SK-N-MC (cell line): ENCODE data around the gene TMEM182.

ENCODE experiments used
- DNase-seq: peaks from one replicate; pipeline ENCODE4 v3.0.0-alpha.2; 2011; ENCODE audit warnings: low read depth, low spot score
- H3K27ac ChIP-seq: fragments of 200-600 bp; sonication (generic); 2 replicates; pipeline ENCODE4 v1.5.1; 2016; ENCODE audit warnings: mixed run types
- H3K36me3 ChIP-seq: fragments of 200-600 bp; sonication (generic); 2 replicates; pipeline ENCODE4 v1.6.1; 2017; ENCODE audit warnings: antibody characterized with exemption, low read length, mixed read lengths; ENCODE audit not compliant: insufficient read depth
- H3K4me3 ChIP-seq: fragments of 200-600 bp; sonication (generic); 2 replicates; pipeline ENCODE4 v1.5.1; 2016
- H3K9ac ChIP-seq: fragments of 200-600 bp; sonication (generic); 2 replicates; pipeline ENCODE4 v1.8.0; 2017; ENCODE audit warnings: mixed run types, mixed read lengths; ENCODE audit not compliant: insufficient read length
- H3K9me3 ChIP-seq: fragments of 200-600 bp; sonication (generic); 2 replicates; pipeline ENCODE4 v1.6.1; 2017; ENCODE audit warnings: low read depth, mild to moderate bottlenecking, antibody characterized with exemption, low read length, moderate library complexity, mixed read lengths
- EZH2 ChIP-seq: fragments of 200-600 bp; sonication (generic); IDR thresholded peaks from one replicate; pipeline ENCODE4 v1.6.1; 2017; ENCODE audit warnings: antibody characterized with exemption
- FOXP2 ChIP-seq: optimal IDR thresholded peaks from 2 replicates; pipeline ENCODE3; 2011; ENCODE audit warnings: mild to moderate bottlenecking, moderate library complexity; ENCODE audit not compliant: insufficient read depth; ENCODE audit errors: extremely low read length, control extremely low read depth
- POLR2AphosphoS5 ChIP-seq: IDR thresholded peaks from 2 replicates; pipeline ENCODE4 v1.6.1; 2012; ENCODE audit warnings: mild to moderate bottlenecking, low read depth, low read length, borderline replicate concordance

The TMEM182 gene

DNA sequence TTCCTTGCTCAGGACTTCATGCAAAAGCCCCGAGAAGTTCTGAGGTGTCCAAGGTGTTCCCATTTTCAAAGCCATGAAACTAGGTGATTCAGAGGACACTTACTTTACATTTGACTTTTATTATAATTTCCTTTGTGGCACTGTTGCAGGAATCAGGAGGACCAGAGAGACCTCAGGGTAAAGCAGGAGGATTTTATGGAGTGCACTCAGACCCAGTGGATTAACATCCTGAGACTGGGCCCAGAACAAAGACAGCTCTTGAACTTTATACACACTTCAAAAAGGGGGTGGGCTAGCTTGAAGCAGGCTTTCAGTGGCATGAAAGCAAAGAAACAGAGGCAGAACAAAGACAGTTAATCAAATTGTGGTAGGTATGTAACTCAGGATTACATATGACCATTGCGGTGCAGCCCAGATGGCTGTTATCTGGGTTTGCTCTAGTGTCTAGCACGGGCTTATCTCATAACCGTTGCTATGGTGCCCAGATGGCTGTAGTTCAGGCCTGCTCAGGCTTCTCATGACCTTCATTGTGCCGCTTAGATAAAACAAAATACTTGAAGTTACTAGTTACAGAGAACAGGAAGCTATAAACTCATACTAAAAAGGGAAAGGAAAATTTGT, 39.4 kb downstream of the TMEM182 start:
- peaks cover 2% of the 10 kb centered on the region; the same call in 1 of the 2 replicates for H3K9me3 ChIP-seq
- no peak overlapping the region for H3K9ac ChIP-seq
- DNase-seq, result peak; percentile 5
- no peak overlapping the region for H3K27ac ChIP-seq
- no peak overlapping the region for H3K4me3 ChIP-seq
- H3K36me3 ChIP-seq, result no peaks in the 10 kb centered on the region
- TF ChIP-seq POLR2AphosphoS5 (no peak), EZH2 (no peak), FOXP2 (no peak)

GRCh38 chr2:102801858-102802699, 40.2 kb downstream of the TMEM182 start:
- Histone ChIP-seq H3K27ac (no peak overlapping the region), H3K4me3 (no peak overlapping the region), H3K9ac (no peak overlapping the region), H3K36me3 (no peaks in the 10 kb centered on the region), H3K9me3 (peaks cover 2% of the 10 kb centered on the region; the same call in 1 of the 2 replicates)
- no peak for TF ChIP-seq FOXP2
- TF ChIP-seq EZH2, result no peak
- no peak for TF ChIP-seq POLR2AphosphoS5
- no peak for DNase-seq

GRCh38 chr2:102803041-102803896, 41.4 kb downstream of the TMEM182 start:
- no peak overlapping the region for H3K4me3 ChIP-seq
- H3K9ac ChIP-seq, result no peak overlapping the region
- DNase-seq, result no peak
- no peak for TF ChIP-seq FOXP2
- no peak for TF ChIP-seq EZH2
- TF ChIP-seq POLR2AphosphoS5, result no peak
- no peaks in the 10 kb centered on the region for H3K36me3 ChIP-seq
- H3K9me3 ChIP-seq, result peaks cover 2% of the 10 kb centered on the region; the same call in 1 of the 2 replicates
- no peak overlapping the region for H3K27ac ChIP-seq

GRCh38 chr2:102803897-102804217, 42.0 kb downstream of the TMEM182 start:
- Histone ChIP-seq H3K9me3 (peaks cover 2% of the 10 kb centered on the region; the same call in 1 of the 2 replicates), H3K36me3 (no peaks in the 10 kb centered on the region), H3K27ac (no peak overlapping the region), H3K4me3 (no peak overlapping the region), H3K9ac (no peak overlapping the region)
- DNase-seq, result no peak
- TF ChIP-seq POLR2AphosphoS5, result no peak
- TF ChIP-seq EZH2, result no peak
- no peak for TF ChIP-seq FOXP2

DNA sequence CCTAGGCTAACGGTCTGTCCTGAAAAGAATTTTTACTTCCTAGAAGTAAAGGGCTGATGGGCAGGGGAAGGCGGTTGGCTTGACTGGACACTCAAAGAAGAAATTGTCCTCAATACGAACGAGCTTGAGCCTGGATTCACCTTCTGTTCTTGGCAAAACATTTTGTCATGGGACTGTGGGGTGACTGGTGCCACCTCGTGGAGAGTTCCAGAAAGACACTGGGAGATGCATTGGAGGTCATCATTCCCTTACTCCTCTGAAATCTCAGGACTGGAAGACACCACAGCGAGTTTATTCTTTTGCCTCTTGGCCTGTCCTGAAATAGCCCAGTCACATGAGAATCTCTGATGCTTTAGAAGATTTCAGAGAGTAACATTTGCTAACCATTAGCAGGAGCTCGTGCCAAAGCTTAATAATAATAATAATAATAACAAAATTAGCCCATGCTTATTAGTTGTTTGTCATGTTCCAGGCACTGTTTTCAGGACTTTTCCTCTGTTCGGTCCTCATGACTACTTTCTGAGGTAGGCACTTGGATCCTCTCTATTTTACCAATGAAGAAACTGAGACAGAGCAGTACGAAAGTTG, 44.5 kb downstream of the TMEM182 start:
- TF ChIP-seq FOXP2, result no peak
- no peak for TF ChIP-seq EZH2
- no peak for TF ChIP-seq POLR2AphosphoS5

DNA sequence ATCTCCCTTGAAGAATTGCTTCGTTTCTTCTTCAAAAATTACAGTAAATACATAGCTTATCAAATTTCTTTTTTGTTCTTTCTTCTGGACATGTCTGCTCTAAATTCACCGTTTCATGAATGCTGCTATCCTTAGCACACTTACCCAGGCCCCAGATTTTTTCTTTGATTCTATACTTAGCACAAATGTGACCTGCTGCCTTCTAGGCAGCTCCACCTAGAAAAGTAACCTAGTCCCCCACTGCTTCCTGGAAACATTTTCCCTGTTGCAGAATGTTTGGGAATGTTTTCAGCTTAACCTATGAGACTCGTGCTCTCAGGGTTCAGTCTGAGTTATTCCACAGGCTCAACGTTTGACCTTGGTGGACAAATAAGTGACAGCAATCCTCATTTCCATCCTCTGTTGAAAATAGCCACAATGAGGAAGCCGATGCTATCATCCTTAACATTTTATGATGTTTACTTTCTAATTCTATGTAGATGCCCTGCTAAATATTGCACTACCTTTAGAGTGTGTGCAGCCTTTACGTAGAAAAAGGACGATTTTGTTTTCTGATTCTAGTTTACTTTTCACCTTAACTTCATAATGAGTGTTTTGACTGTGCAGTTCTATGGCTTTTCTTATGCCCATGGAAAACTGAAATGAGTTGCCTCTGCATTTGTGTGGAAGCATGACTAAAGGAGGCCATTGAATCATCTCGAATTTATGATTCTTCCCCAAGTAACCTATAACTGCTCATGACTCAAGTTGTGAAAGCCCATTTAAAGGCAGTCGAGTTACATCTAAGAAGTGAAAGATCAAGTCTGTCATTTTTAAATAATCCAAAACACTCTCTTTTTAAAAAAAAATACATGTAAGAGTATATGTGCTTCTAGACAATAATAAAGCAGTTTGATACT, 47.7 kb downstream of the TMEM182 start:
- TF ChIP-seq FOXP2, result no peak
- TF ChIP-seq POLR2AphosphoS5, result no peak
- no peak for TF ChIP-seq EZH2
- Histone ChIP-seq H3K4me3 (no peak overlapping the region), H3K9ac (no peak overlapping the region), H3K27ac (no peak overlapping the region), H3K36me3 (no peaks in the 10 kb centered on the region), H3K9me3 (no peaks in the 10 kb centered on the region)
- DNase-seq, result no peak

More for the DNA sequence above, 44.5 kb downstream of the TMEM182 start:
- Histone ChIP-seq H3K36me3 (no peaks in the 10 kb centered on the region), H3K9ac (no peak overlapping the region), H3K27ac (no peak overlapping the region), H3K9me3 (0 out of 2 replicates have a peak, but pooled peaks cover 2% of the 10 kb centered on the region), H3K4me3 (no peak overlapping the region)
- peak; percentile 14 for DNase-seq

DNA sequence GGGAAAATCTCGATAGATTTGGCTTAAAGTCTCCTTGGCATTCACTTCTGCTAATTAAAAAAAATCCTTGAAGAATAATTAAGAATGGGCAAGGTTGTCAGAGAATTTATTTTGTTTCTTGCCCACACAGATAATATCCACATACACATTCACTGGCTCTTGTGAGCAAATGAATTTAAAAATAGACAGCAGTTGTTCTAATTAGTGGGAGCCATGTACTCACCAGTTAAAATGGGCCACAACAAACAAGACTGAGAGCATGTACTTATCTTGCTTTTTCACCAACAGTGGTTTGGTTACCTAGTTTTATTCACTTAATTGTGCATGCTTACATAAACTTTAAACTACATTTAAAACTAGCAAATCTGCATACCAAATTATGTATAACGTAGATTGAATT, 53.5 kb downstream of the TMEM182 start:
- H3K9me3 ChIP-seq, result no peaks in the 10 kb centered on the region
- no peaks in the 10 kb centered on the region for H3K36me3 ChIP-seq
- no peak for TF ChIP-seq POLR2AphosphoS5
- TF ChIP-seq FOXP2, result no peak
- no peak for TF ChIP-seq EZH2
- H3K4me3 ChIP-seq, result no peak overlapping the region
- no peak for DNase-seq
- no peak overlapping the region for H3K27ac ChIP-seq
- H3K9ac ChIP-seq, result no peak overlapping the region
